HG03342 (cell line): ENCODE data around the gene FBP2.

Experiments used
- ATAC-seq: cut with Tn5 transposase; IDR thresholded peaks from one replicate; pipeline ENCODE4 v1.9.1; 2021; ENCODE audit warnings: mild to moderate bottlenecking, moderate library complexity; ENCODE audit not compliant: unreplicated experiment

The FBP2 gene

GRCh38 chr9:94511134-94511954 is 82.3 kb downstream of the FBP2 start:
- no peak for ATAC-seq
